ENCODE results near the gene SEMA4A. TPM values are rescaled to one million over a fixed set of nuclear protein-coding genes. Genes with fewer than 3 reads are reported as not detected.
"Not testable (repeated sequence)": the region's sequence is repeated elsewhere in the genome, so short reads cannot be mapped to it uniquely, and the experiment has no call there.

Gene SEMA4A
- total and polyA plus RNA-seq, 2 donors (not counting 1 experiment from before 2014, with no cell fraction given), result 0.27 to 0.99 TPM

DNA sequence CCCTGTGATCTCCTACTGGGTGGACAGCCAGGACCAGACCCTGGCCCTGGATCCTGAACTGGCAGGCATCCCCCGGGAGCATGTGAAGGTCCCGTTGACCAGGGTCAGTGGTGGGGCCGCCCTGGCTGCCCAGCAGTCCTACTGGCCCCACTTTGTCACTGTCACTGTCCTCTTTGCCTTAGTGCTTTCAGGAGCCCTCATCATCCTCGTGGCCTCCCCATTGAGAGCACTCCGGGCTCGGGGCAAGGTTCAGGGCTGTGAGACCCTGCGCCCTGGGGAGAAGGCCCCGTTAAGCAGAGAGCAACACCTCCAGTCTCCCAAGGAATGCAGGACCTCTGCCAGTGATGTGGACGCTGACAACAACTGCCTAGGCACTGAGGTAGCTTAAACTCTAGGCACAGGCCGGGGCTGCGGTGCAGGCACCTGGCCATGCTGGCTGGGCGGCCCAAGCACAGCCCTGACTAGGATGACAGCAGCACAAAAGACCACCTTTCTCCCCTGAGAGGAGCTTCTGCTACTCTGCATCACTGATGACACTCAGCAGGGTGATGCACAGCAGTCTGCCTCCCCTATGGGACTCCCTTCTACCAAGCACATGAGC, 23.3 kb downstream of the SEMA4A start:
- Histone ChIP-seq H3K4me3 (replicated peaks in 1 of 4; ENCODE audit: control extremely low read depth in 1 of 4, insufficient read depth in 1 of 4, low read depth in 3 of 4, low read length in 4 of 4) (no peak overlapping the region), H3K4me1 (ENCODE audit: control insufficient read depth, extremely low read depth, insufficient read depth, low read length) (no peaks in the 10 kb centered on the region), H3K79me2 (ENCODE audit: control insufficient read depth, insufficient read depth, low read length) (no peaks in the 10 kb centered on the region), H3K9ac (ENCODE audit: insufficient read depth, low read length) (no peak overlapping the region), H3K27ac (ENCODE audit: insufficient read depth, low read length) (no peak overlapping the region), H3K4me2 (ENCODE audit: extremely low read depth, insufficient read depth, low read length) (no peak overlapping the region), H4K20me1 (ENCODE audit: control insufficient read depth, extremely low read depth, insufficient read depth, low read length) (no peaks in the 10 kb centered on the region), H3K9me3 (ENCODE audit: control insufficient read depth, insufficient read depth, low read depth, low read length) (no peaks in the 10 kb centered on the region), H3K36me3 (ENCODE audit: control insufficient read depth, insufficient read depth, low read length) (no peaks in the 10 kb centered on the region), H3K27me3 (ENCODE audit: control insufficient read depth, insufficient read depth, low read length) (peaks cover 16% of the 10 kb centered on the region), H2AFZ (ENCODE audit: low read length) (no peak overlapping the region)
- no peak for TF ChIP-seq EZH2 (IDR thresholded peaks at IDR 0.05; ENCODE audit: low read length, missing control alignments)
- TF ChIP-seq, protein P1, sequence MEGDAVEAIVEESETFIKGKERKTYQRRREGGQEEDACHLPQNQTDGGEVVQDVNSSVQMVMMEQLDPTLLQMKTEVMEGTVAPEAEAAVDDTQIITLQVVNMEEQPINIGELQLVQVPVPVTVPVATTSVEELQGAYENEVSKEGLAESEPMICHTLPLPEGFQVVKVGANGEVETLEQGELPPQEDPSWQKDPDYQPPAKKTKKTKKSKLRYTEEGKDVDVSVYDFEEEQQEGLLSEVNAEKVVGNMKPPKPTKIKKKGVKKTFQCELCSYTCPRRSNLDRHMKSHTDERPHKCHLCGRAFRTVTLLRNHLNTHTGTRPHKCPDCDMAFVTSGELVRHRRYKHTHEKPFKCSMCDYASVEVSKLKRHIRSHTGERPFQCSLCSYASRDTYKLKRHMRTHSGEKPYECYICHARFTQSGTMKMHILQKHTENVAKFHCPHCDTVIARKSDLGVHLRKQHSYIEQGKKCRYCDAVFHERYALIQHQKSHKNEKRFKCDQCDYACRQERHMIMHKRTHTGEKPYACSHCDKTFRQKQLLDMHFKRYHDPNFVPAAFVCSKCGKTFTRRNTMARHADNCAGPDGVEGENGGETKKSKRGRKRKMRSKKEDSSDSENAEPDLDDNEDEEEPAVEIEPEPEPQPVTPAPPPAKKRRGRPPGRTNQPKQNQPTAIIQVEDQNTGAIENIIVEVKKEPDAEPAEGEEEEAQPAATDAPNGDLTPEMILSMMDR (conservative IDR thresholded peaks at IDR 0.05 in 1 of 2, IDR thresholded peaks at IDR 0.05 in 1 of 2; ENCODE audit: low read depth in 1 of 2, low read length in 2 of 2), result no peak
- no peak for DNase-seq (ENCODE audit: low read depth in 2 of 2)

DNA sequence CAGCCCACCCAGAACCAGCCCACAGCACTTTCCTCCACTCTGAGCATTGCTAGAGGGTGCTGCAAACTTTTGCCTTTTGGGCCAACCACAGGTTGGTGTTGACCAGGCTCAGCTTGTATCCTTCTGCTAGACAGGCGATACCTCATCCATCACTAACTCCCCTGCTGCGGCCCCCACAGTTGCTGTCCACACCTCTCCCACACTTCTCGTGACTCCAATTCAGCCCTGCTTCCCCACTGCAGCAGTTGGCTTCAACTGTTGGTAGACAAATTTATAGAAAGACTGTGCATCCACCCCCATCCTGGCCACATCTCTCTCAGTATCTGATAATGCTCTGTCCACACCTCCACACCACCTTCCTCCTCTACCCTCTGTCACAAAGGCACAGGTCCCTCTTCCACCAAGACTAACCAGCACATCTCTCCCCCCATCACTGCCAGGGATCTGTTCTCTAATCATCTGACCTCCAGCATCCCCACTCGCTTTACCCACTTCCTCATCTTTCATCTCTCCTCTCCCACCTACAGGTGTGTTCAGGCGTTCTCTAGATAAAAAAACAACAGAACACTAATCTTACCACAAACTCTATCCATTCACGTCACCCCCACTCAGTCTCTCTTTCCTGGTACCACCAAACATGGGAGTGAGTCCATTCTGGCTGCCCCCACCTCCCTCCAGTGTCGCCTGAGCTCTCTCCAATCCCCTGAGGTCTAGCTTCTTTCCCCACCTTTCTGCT, 24.7 kb downstream of the SEMA4A start:
- Histone ChIP-seq H4K20me1 (ENCODE audit: control insufficient read depth, extremely low read depth, insufficient read depth, low read length) (no peaks in the 10 kb centered on the region), H3K27ac (ENCODE audit: insufficient read depth, low read length) (no peak overlapping the region), H3K79me2 (ENCODE audit: control insufficient read depth, insufficient read depth, low read length) (no peaks in the 10 kb centered on the region), H3K4me2 (ENCODE audit: extremely low read depth, insufficient read depth, low read length) (no peak overlapping the region), H3K36me3 (ENCODE audit: control insufficient read depth, insufficient read depth, low read length) (no peaks in the 10 kb centered on the region), H3K9me3 (ENCODE audit: control insufficient read depth, insufficient read depth, low read depth, low read length) (no peaks in the 10 kb centered on the region), H3K9ac (ENCODE audit: insufficient read depth, low read length) (no peak overlapping the region), H2AFZ (ENCODE audit: low read length) (no peak overlapping the region), H3K4me3 (replicated peaks in 1 of 4; ENCODE audit: control extremely low read depth in 1 of 4, insufficient read depth in 1 of 4, low read depth in 3 of 4, low read length in 4 of 4) (no peak overlapping the region), H3K27me3 (ENCODE audit: control insufficient read depth, insufficient read depth, low read length) (peaks cover 14% of the 10 kb centered on the region), H3K4me1 (ENCODE audit: control insufficient read depth, extremely low read depth, insufficient read depth, low read length) (no peaks in the 10 kb centered on the region)
- DNase-seq (ENCODE audit: low read depth in 2 of 2), result no peak
- TF ChIP-seq, protein P1 (conservative IDR thresholded peaks at IDR 0.05 in 1 of 2, IDR thresholded peaks at IDR 0.05 in 1 of 2; ENCODE audit: low read depth in 1 of 2, low read length in 2 of 2), result no peak
- no peak for TF ChIP-seq EZH2 (IDR thresholded peaks at IDR 0.05; ENCODE audit: low read length, missing control alignments)

DNA sequence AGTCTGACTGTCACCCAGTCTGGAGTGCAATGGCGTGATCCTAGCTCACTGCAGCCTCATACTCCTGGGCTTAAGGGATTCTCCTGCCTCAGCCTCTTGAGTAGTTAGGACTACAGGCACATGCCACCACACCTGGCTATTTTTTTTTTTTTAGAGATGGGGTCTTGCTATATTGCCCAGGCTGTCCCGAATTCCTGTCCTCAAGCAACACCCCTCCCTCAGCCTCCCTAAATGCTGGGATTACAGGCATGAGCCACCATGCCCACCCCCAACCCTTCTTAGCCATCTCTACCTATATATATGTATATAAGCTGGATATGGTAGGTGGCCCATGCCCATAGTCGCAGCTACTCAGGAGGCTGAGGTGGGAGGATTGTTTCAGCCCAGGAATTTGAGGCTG, 27.1 kb downstream of the SEMA4A start:
- H3K36me3 ChIP-seq (ENCODE audit: control insufficient read depth, insufficient read depth, low read length), result no peaks in the 10 kb centered on the region
- H4K20me1 ChIP-seq (ENCODE audit: control insufficient read depth, extremely low read depth, insufficient read depth, low read length), result no peaks in the 10 kb centered on the region
- H3K9me3 ChIP-seq (ENCODE audit: control insufficient read depth, insufficient read depth, low read depth, low read length), result no peaks in the 10 kb centered on the region
- no peak overlapping the region for H3K9ac ChIP-seq (ENCODE audit: insufficient read depth, low read length)
- H3K4me3 ChIP-seq (replicated peaks in 1 of 4; ENCODE audit: control extremely low read depth in 1 of 4, insufficient read depth in 1 of 4, low read depth in 3 of 4, low read length in 4 of 4), result no peak overlapping the region
- no peaks in the 10 kb centered on the region for H3K79me2 ChIP-seq (ENCODE audit: control insufficient read depth, insufficient read depth, low read length)
- peaks cover 14% of the 10 kb centered on the region for H3K27me3 ChIP-seq (ENCODE audit: control insufficient read depth, insufficient read depth, low read length)
- H2AFZ ChIP-seq (ENCODE audit: low read length), result no peak overlapping the region
- no peaks in the 10 kb centered on the region for H3K4me1 ChIP-seq (ENCODE audit: control insufficient read depth, extremely low read depth, insufficient read depth, low read length)
- H3K27ac ChIP-seq (ENCODE audit: insufficient read depth, low read length), result no peak overlapping the region
- H3K4me2 ChIP-seq (ENCODE audit: extremely low read depth, insufficient read depth, low read length), result no peak overlapping the region
- no peak for TF ChIP-seq EZH2 (IDR thresholded peaks at IDR 0.05; ENCODE audit: low read length, missing control alignments)
- TF ChIP-seq, protein P1 (conservative IDR thresholded peaks at IDR 0.05 in 1 of 2, IDR thresholded peaks at IDR 0.05 in 1 of 2; ENCODE audit: low read depth in 1 of 2, low read length in 2 of 2), result no peak
- no peak for DNase-seq (ENCODE audit: low read depth in 2 of 2)

DNA sequence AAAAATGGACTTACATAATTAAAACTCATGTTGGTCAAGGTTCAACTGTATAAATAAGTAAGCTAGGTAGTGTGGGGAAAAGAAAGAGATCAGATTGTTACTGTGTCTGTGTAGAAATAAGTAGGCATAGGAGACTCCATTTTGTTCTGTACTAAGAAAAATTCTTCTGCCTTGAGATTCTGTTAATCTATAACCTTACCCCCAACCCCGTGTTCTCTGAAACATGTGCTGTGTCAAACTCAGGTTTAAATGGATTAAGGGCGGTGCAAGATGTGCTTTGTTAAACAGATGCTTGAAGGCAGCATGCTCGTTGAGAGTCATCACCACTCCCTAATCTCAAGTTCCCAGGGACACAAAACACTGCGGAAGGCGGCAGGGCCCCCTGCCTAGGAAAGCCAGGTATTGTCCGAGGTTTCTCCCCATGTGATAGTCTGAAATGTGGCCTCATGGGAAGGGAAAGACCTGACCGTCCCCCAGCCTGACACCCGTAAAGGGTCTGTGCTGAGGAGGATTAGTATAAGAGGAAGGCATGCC, 28.1 kb downstream of the SEMA4A start:
- peaks cover 12% of the 10 kb centered on the region for H3K27me3 ChIP-seq (ENCODE audit: control insufficient read depth, insufficient read depth, low read length)
- H3K4me3 ChIP-seq (replicated peaks in 1 of 4; ENCODE audit: control extremely low read depth in 1 of 4, insufficient read depth in 1 of 4, low read depth in 3 of 4, low read length in 4 of 4); H4K20me1 ChIP-seq (ENCODE audit: control insufficient read depth, extremely low read depth, insufficient read depth, low read length); H3K9me3 ChIP-seq (ENCODE audit: control insufficient read depth, insufficient read depth, low read depth, low read length); H3K4me2 ChIP-seq (ENCODE audit: extremely low read depth, insufficient read depth, low read length); H3K9ac ChIP-seq (ENCODE audit: insufficient read depth, low read length); H3K27ac ChIP-seq (ENCODE audit: insufficient read depth, low read length); DNase-seq (ENCODE audit: low read depth in 2 of 2); H3K79me2 ChIP-seq (ENCODE audit: control insufficient read depth, insufficient read depth, low read length); H3K36me3 ChIP-seq (ENCODE audit: control insufficient read depth, insufficient read depth, low read length); H3K4me1 ChIP-seq (ENCODE audit: control insufficient read depth, extremely low read depth, insufficient read depth, low read length); H2AFZ ChIP-seq (ENCODE audit: low read length): not testable (repeated sequence)
